B cell (primary cell): Measurements from ENCODE around the gene HMBS.

Experiments
- CTCF ChIP-seq: fragments of 200-600 bp; IDR thresholded peaks from one replicate; pipeline ENCODE4 v1.8.0; 2022; ENCODE audit warnings: antibody characterized with exemption, mild to moderate bottlenecking
- EZH2 ChIP-seq: IDR thresholded peaks from 2 replicates; pipeline ENCODE4 v1.6.1; 2012; ENCODE audit warnings: borderline replicate concordance, low read depth, mild to moderate bottlenecking, moderate library complexity, low read length; ENCODE audit not compliant: insufficient read depth, poor library complexity, severe bottlenecking

- no peak for TF ChIP-seq CTCF
- TF ChIP-seq EZH2 = no peak
Measured at GRCh38 chr11:119118946-119119345, 34.3 kb downstream of the HMBS start.
